Astrocyte of the cerebellum (primary cell): ENCODE data around the gene CHID1.

Experiments
- DNase-seq: peaks from one replicate; pipeline ENCODE4 v3.0.0-alpha.2; 2011; ENCODE audit warnings: low read depth
- H3K4me3 ChIP-seq: 2 replicates; pipeline ENCODE4 v1.5.1; 2011; ENCODE audit warnings: mild to moderate bottlenecking, low read depth, low read length, moderate library complexity
- CTCF ChIP-seq: IDR thresholded peaks from 2 replicates; pipeline ENCODE4 v1.5.1; 2012; ENCODE audit warnings: low read length, low read depth, moderate library complexity, mild to moderate bottlenecking; ENCODE audit errors: missing control alignments
- in situ Hi-C: cut with HindIII; loops from 2 replicates; pipeline ENCODE4 v1.10.0; 2017; ENCODE audit warnings: low sequenced_read_pairs

The CHID1 gene

GRCh38 chr11:864898-865297 is 45.7 kb downstream of the CHID1 start:
- TF ChIP-seq CTCF = no peak
- DNase-seq = no peak
- no peak overlapping the region for H3K4me3 ChIP-seq
- in situ Hi-C loops = loop anchor here (5.0 kb wide), 1 partner anchor 42 kb away; no protein-coding TSS in a partner anchor

GRCh38 chr11:863910-864827 is 46.4 kb downstream of the CHID1 start:
- H3K4me3 ChIP-seq = no peak overlapping the region
- in situ Hi-C loops = loop anchor here (5.0 kb wide), 1 partner anchor 43 kb away; no protein-coding TSS in a partner anchor
- TF ChIP-seq CTCF = no peak
- no peak for DNase-seq

GRCh38 chr11:863023-863909 is 47.3 kb downstream of the CHID1 start:
- no peak for TF ChIP-seq CTCF
- no peak overlapping the region for H3K4me3 ChIP-seq
- in situ Hi-C loops = loop anchor here (5.0 kb wide), 1 partner anchor 44 kb away; no protein-coding TSS in a partner anchor
- no peak for DNase-seq

- no peak for TF ChIP-seq CTCF
- DNase-seq = no peak
- in situ Hi-C loops = loop anchor here (5.0 kb wide), 1 partner anchor 45 kb away; no protein-coding TSS in a partner anchor
- no peak overlapping the region for H3K4me3 ChIP-seq
Measured at GRCh38 chr11:862696-863022, 48.0 kb downstream of the CHID1 start.

GRCh38 chr11:862081-862661 is 48.4 kb downstream of the CHID1 start:
- H3K4me3 ChIP-seq = no peak overlapping the region
- no peak for TF ChIP-seq CTCF
- in situ Hi-C loops = loop anchor here (5.0 kb wide), 1 partner anchor 45 kb away; no protein-coding TSS in a partner anchor
- no peak for DNase-seq

GRCh38 chr11:861105-861479 is 49.5 kb downstream of the CHID1 start:
- in situ Hi-C loops = loop anchor here (5.0 kb wide), 1 partner anchor 46 kb away; no protein-coding TSS in a partner anchor
- DNase-seq = no peak
- TF ChIP-seq CTCF = no peak
- no peak overlapping the region for H3K4me3 ChIP-seq
